Measurements from ENCODE around the gene MGAT5. TPM values are rescaled to one million over a fixed set of nuclear protein-coding genes. Genes with fewer than 3 reads are reported as not detected.

The MGAT5 gene
- total RNA-seq, 1 donor from 2014 or later = 25.8 TPM

DNA sequence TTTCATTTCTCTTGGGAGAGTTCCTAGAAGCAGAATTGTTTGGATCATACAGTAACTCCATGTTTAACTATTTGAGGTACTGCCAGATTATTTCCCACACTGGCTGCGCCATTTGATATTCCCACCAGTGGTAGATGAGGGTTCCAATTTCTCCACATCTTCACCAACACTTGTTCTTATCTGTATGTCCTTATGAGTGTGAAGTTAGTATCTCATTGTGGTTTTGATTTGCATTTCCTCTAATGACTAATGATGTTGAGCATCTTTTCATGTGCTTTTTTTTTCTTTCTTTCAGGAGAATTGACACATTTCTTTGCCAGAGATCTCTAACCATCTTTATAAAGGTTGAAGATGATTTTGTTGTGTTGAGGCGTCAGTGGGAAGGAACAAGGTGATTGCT, 4.1 kb upstream of the MGAT5 start:
- intact Hi-C loops (cut with micrococcal nuclease) = loop anchor here (1.0 to 5.0 kb wide), 9 partner anchors 16 to 803 kb away; partner anchors contain the start of gene RAB3GAP1
- peaks cover 81% of the 10 kb centered on the region for H3K4me1 Mint-ChIP-seq (ENCODE audit: low read depth)
- H3K27ac Mint-ChIP-seq = peak overlapping the region; percentile 25
- peaks cover 9% of the 10 kb centered on the region for H3K36me3 Mint-ChIP-seq (ENCODE audit: low read depth)
- peaks cover 15% of the 10 kb centered on the region for H3K27me3 Mint-ChIP-seq (ENCODE audit: insufficient read depth)
- no peaks in the 10 kb centered on the region for H3K9me3 Mint-ChIP-seq
- DNase-seq (ENCODE audit: low spot score) = no peak
- peak overlapping the region; percentile 9 for H3K4me3 Mint-ChIP-seq

DNA sequence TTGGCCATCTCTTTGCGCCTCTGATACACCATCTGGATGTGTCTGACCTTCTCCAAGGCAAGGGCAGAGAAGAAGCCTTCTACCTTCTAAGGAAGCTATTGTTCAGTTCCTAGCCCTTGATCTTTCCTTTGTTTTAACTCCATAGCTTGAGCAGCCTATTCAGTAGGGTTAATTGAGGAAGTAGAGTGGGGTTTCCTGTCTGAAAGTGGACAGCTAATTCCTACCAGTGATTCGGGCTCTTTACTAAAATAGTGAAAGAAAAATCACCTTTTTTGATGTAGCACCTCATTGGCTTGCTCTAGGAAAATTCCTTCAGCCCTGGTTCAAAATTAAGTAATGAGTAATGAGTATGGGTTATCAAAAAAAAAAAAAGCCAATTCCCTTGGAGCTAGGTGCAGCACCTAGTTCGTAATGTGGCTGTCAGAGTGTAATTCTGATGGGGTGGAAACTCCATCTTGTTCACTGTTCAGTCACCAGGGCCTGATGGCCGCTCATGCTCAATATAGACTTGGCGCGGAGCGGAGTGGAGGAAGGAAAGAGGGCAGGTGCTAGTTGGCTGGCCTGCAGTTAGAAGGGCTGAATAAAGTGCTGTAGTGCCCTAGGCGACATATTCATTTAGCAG, 2.9 kb upstream of the MGAT5 start:
- intact Hi-C loops (cut with micrococcal nuclease) = loop anchor here (1.0 to 5.0 kb wide), 6 partner anchors 18 to 802 kb away; partner anchors contain the start of gene RAB3GAP1
- Mint-ChIP-seq H3K4me3 (no peak overlapping the region), H3K9me3 (no peaks in the 10 kb centered on the region), H3K27me3 (ENCODE audit: insufficient read depth) (peaks cover 19% of the 10 kb centered on the region), H3K27ac (peak overlapping the region; percentile 16), H3K36me3 (ENCODE audit: low read depth) (peaks cover 15% of the 10 kb centered on the region), H3K4me1 (ENCODE audit: low read depth) (peaks cover 72% of the 10 kb centered on the region)
- DNase-seq (ENCODE audit: low spot score) = no peak

DNA sequence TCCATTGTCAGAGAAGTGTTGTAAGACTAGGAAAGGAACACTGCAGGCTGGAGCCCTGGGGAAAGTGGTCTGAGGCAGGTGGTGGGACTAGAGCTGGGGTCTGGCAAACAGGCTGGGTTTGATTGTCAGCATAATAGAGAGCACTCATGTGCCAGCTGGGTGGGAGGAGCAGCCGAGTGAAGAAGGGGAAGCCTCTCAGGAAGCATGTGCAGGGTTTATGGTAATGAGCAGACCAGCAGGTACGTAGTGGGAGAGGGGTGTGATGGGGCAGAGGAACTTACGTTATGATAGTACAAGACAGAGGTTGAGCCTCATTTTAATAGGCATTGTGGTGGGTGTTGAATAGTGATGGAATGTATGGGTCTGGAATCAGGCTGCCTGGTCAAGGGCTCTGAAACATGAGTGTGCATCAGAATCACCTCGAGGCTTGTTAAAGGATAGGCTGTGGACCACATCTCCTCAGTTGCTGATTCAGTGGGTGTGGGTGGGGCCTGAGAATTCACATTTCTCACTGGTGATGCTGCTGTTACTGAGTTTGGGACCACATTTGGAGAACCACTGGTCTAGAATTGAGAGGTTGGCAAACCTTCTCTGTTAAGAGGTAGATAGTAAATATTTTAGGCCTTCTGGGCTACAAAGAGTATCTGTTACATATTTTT, 1.7 kb upstream of the MGAT5 start:
- no peak for DNase-seq (ENCODE audit: low spot score)
- Mint-ChIP-seq H3K36me3 (ENCODE audit: low read depth) (peaks cover 15% of the 10 kb centered on the region), H3K27ac (no peak overlapping the region), H3K4me3 (no peak overlapping the region), H3K27me3 (ENCODE audit: insufficient read depth) (peaks cover 21% of the 10 kb centered on the region), H3K9me3 (no peaks in the 10 kb centered on the region), H3K4me1 (ENCODE audit: low read depth) (peaks cover 61% of the 10 kb centered on the region)
- intact Hi-C loops (cut with micrococcal nuclease) = loop anchor here (2.0 to 5.0 kb wide), 3 partner anchors 19 to 370 kb away; no protein-coding TSS in a partner anchor

DNA sequence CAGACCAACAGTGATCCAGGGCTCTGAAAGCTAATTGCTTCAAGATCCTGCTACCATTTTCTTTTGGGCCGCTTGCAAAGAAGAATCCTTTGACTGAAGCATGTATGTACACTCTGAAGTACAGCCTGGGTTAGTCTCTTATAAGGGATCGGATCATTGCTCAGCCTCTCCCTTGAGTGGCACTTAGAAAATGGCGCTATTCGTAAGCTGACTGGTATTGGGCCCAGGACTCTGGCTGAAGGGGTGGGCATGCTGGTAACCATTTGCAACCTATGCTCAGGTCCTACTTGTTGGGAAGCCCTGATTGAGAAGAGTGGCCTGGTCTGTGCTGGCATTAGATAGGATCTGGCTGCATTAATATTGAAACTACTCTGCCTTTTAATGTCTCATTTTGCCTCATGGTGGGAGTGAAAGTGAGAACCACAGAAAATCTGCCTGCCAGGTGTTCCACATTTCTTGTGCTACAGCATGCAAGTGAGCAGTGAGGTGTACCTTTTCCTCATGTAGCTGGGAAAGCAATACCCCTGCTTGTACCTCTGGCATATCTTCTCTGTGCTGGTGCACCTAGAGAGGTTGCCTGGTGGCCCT, 661 bp upstream of the MGAT5 start:
- H3K9me3 Mint-ChIP-seq = no peaks in the 10 kb centered on the region

DNA sequence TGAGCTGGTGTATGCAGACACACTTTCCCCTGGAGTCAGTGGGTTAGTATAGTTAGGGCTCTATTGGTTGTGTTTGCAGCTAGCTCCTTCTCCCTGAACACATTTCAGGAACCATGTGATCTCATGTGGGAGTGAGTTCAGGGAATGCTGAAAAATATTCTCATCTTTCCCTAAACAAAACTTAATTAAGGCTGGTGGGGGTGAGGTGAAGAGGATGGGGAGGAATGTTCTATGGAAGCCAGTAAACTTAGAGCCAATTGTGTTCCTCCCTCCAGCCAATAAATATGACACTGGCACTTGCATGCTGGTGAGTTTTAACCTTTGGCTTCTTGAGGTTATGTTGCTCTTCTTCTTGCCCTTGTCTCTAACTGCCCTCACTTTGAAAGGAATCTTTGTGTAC, 952 bp downstream of the MGAT5 start:
- H3K36me3 Mint-ChIP-seq (ENCODE audit: low read depth) = peaks cover 16% of the 10 kb centered on the region
- peaks cover 65% of the 10 kb centered on the region for H3K4me1 Mint-ChIP-seq (ENCODE audit: low read depth)
- H3K4me3 Mint-ChIP-seq = no peak overlapping the region
- no peak overlapping the region for H3K27ac Mint-ChIP-seq
- peaks cover 21% of the 10 kb centered on the region for H3K27me3 Mint-ChIP-seq (ENCODE audit: insufficient read depth)
- intact Hi-C loops (cut with micrococcal nuclease) = loop anchor here (5.0 kb wide), 1 partner anchor 367 kb away; no protein-coding TSS in a partner anchor
- H3K9me3 Mint-ChIP-seq = no peaks in the 10 kb centered on the region
- no peak for DNase-seq (ENCODE audit: low spot score)

More for the DNA sequence above, 661 bp upstream of the MGAT5 start:
- Mint-ChIP-seq H3K4me3 (no peak overlapping the region), H3K27me3 (ENCODE audit: insufficient read depth) (peaks cover 20% of the 10 kb centered on the region), H3K4me1 (ENCODE audit: low read depth) (peaks cover 58% of the 10 kb centered on the region), H3K36me3 (ENCODE audit: low read depth) (peaks cover 15% of the 10 kb centered on the region), H3K27ac (no peak overlapping the region)
- intact Hi-C loops (cut with micrococcal nuclease) = loop anchor here (1.0 to 5.0 kb wide), 4 partner anchors 18 to 369 kb away; no protein-coding TSS in a partner anchor
- DNase-seq (ENCODE audit: low spot score) = no peak

DNA sequence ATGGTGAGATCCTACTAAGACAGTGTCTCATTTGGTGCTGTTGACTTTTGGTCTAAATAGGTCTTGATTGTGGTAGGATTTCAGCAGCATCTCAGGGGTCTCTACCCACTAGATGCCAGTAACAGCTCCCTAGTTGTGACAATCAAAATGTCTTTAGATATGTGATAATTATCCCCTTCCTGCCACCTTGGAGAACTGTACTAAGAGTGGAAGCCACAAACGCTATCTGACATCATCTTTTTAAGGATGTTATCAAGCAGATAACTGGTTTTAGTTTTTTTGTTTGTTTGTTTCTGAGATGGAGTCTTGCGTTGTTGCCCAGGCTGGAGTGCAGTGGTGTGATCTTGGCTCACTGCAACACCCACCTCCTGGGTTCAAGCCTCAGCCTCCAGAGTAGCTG, 3.1 kb downstream of the MGAT5 start:
- DNase-seq (ENCODE audit: low spot score) = no peak
- no peaks in the 10 kb centered on the region for H3K9me3 Mint-ChIP-seq
- intact Hi-C loops (cut with micrococcal nuclease) = no loop called here
- no peak overlapping the region for H3K4me3 Mint-ChIP-seq
- H3K36me3 Mint-ChIP-seq (ENCODE audit: low read depth) = peaks cover 20% of the 10 kb centered on the region
- H3K27ac Mint-ChIP-seq = no peak overlapping the region
- H3K27me3 Mint-ChIP-seq (ENCODE audit: insufficient read depth) = peaks cover 26% of the 10 kb centered on the region
- peaks cover 57% of the 10 kb centered on the region for H3K4me1 Mint-ChIP-seq (ENCODE audit: low read depth)

DNA sequence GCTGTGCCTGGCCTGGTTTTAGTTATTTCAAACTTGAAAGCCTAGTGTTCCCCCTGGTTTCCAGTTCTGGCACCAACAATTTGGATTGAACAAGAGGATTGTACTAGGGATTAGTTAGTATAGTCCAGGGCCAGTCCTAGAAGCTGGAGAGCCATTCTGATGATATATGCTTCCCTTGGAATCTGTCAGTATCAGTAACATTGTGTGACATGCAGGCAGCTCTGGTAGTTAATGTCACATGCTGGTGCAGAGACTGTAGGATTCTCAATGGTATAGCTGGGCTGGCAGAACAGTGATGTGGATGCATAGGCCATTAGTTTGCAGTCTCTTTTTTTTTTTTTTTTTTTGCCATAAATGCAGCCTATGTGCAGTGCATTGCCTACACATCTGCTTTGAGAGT, 3.6 kb downstream of the MGAT5 start:
- Mint-ChIP-seq H3K4me1 (ENCODE audit: low read depth) (peaks cover 52% of the 10 kb centered on the region), H3K27ac (no peak overlapping the region), H3K9me3 (no peaks in the 10 kb centered on the region), H3K27me3 (ENCODE audit: insufficient read depth) (peaks cover 25% of the 10 kb centered on the region), H3K4me3 (no peak overlapping the region), H3K36me3 (ENCODE audit: low read depth) (peaks cover 20% of the 10 kb centered on the region)
- intact Hi-C loops (cut with micrococcal nuclease) = no loop called here
- DNase-seq (ENCODE audit: low spot score) = no peak

DNA sequence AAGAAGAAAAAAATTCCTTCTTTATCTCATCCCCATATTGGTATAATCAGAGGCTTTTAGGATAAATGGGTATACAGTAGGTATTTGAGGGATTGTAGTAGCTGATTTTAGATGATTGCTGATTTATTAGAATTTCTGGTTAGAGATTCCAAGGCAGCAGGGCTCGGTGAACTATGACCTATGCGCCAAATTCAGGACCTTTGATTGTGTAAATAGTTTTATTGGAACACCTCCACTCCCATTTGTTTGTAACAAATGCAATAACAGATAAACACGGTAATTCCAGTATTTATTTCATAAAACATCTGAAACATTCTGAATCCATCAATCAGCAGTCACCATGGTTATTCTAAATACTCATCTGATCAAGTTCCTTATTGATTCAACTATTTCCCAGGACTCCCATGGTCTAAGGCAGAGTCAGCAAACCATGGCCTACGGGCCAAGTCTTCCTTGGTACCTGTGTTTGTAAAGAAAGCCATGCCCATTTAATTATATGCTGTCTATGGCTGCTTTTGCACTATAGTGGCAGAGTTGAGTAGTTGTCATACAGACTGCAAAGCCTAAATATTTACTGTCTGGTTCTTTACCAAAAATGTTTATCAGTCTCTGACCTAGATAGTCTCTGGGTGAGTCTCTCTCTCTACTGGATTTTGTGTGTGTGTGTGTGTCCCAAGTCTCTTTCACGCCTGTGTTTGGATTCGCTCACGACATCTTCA, 4.3 kb downstream of the MGAT5 start:
- no peak for DNase-seq (ENCODE audit: low spot score)
- peaks cover 25% of the 10 kb centered on the region for H3K27me3 Mint-ChIP-seq (ENCODE audit: insufficient read depth)
- peaks cover 52% of the 10 kb centered on the region for H3K4me1 Mint-ChIP-seq (ENCODE audit: low read depth)
- intact Hi-C loops (cut with micrococcal nuclease) = loop anchor here (1.0 kb wide), 1 partner anchor 25 kb away; no protein-coding TSS in a partner anchor
- no peaks in the 10 kb centered on the region for H3K9me3 Mint-ChIP-seq
- H3K4me3 Mint-ChIP-seq = peak overlapping the region; percentile 6
- peaks cover 20% of the 10 kb centered on the region for H3K36me3 Mint-ChIP-seq (ENCODE audit: low read depth)
- H3K27ac Mint-ChIP-seq = no peak overlapping the region

DNA sequence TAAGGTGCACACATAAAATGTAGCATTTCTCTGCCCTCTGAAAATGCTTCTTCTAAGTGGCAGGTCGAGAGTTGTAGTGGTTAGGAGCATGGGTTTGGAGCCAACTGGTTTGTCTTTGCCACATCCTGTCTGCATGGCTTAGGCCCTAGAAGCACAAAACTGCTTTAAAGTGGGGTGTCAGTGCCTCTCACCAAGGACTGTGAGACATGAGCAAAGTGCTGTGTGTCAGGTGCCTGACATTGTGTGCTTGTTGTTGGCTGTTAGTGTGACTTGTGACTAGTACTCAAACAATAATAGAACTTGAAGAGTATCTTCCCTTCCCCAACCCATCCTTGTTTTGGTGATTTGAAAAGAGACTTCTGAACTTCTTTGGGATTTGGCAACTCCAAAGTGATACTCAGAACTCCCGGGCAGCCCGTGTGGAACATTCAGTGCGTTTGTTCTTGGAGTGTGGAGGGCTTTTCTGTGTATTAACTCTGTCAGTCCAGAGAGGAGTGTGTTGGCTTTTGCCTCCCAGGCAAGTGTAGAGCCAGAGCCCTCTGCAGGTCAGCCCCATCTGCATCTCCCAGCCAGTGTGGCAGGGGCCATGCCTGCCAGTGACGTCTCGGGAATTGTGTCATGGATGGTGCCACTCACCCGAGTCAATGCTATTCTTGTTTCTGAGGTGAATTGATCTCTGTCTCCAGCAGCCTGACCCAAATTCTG, 5.0 kb downstream of the MGAT5 start:
- no peaks in the 10 kb centered on the region for H3K9me3 Mint-ChIP-seq
- peaks cover 17% of the 10 kb centered on the region for H3K36me3 Mint-ChIP-seq (ENCODE audit: low read depth)
- H3K4me1 Mint-ChIP-seq (ENCODE audit: low read depth) = peaks cover 45% of the 10 kb centered on the region
- peaks cover 23% of the 10 kb centered on the region for H3K27me3 Mint-ChIP-seq (ENCODE audit: insufficient read depth)
- DNase-seq (ENCODE audit: low spot score) = peak; percentile 49
- H3K27ac Mint-ChIP-seq = no peak overlapping the region
- H3K4me3 Mint-ChIP-seq = peak overlapping the region; percentile 6
- intact Hi-C loops (cut with micrococcal nuclease) = loop anchor here (1.0 kb wide), 1 partner anchor 24 kb away; no protein-coding TSS in a partner anchor

DNA sequence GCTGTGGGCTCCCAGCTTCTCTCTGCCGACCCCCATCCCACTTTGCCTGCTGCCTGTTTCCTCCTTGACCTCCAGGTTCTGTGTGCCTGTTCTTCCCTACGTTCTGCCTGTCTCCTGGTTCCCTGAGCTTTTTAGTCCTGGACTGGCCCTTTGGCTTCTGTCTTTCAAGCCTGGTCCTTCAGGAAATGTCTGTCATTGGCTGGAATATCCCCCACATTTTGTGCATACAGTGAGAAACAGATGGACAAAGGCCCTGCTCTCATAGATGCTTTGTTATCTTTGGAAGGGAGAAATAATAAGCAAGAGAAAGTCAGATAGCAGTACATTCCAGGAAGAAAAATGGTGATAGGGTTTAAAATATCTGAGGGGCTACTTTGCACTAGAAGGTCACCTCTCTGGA, 5.7 kb downstream of the MGAT5 start:
- no peak overlapping the region for H3K4me3 Mint-ChIP-seq
- intact Hi-C loops (cut with micrococcal nuclease) = no loop called here
- peaks cover 13% of the 10 kb centered on the region for H3K36me3 Mint-ChIP-seq (ENCODE audit: low read depth)
- no peak for DNase-seq (ENCODE audit: low spot score)
- H3K9me3 Mint-ChIP-seq = no peaks in the 10 kb centered on the region
- peaks cover 41% of the 10 kb centered on the region for H3K4me1 Mint-ChIP-seq (ENCODE audit: low read depth)
- no peak overlapping the region for H3K27ac Mint-ChIP-seq
- peaks cover 20% of the 10 kb centered on the region for H3K27me3 Mint-ChIP-seq (ENCODE audit: insufficient read depth)

DNA sequence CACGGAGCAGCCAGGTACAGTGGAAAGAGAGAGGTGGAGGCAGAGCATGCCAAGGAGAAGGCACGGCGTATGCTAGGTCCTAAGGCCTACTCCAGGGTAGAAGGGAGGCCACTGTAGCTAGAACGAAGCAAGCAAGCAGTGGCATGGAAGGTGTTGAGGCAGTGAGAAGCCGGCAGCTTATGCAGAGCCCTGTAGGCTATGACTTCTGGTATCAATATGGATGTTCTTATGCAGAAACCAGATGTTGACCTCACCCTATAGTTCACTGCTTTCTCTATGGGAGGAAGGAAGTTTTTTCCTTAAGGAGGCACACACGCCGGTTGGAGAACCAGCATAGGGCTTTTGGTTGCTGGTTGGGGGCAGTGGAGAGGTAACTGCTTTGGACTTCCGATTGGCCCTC, 6.1 kb downstream of the MGAT5 start:
- DNase-seq (ENCODE audit: low spot score) = no peak
- no peaks in the 10 kb centered on the region for H3K9me3 Mint-ChIP-seq
- H3K4me1 Mint-ChIP-seq (ENCODE audit: low read depth) = peaks cover 41% of the 10 kb centered on the region
- no peak overlapping the region for H3K27ac Mint-ChIP-seq
- H3K4me3 Mint-ChIP-seq = no peak overlapping the region
- peaks cover 16% of the 10 kb centered on the region for H3K27me3 Mint-ChIP-seq (ENCODE audit: insufficient read depth)
- intact Hi-C loops (cut with micrococcal nuclease) = no loop called here
- peaks cover 9% of the 10 kb centered on the region for H3K36me3 Mint-ChIP-seq (ENCODE audit: low read depth)

DNA sequence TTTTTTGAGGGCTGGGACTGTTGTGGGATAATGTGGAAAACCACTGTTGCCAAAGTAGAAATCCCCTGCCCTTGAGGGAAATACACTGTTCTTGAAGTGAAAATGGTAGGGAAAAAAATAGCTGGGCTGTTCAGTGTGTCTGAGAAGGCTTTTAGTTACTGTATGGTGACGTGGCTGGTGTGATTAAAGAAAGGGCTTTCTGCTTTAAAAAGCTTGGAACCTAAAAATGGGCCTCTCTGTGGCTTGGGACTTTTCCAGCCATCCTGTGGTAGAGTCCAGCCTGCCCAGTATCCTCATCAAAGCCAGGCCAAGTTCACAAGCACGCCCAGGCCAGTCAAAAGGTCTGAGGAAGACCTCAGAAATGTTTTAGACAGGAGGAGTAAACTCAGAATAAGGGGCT, 6.8 kb downstream of the MGAT5 start:
- H3K27me3 Mint-ChIP-seq (ENCODE audit: insufficient read depth) = peaks cover 17% of the 10 kb centered on the region
- H3K36me3 Mint-ChIP-seq (ENCODE audit: low read depth) = peaks cover 5% of the 10 kb centered on the region
- DNase-seq (ENCODE audit: low spot score) = no peak
- H3K4me3 Mint-ChIP-seq = no peak overlapping the region
- no peak overlapping the region for H3K27ac Mint-ChIP-seq
- no peaks in the 10 kb centered on the region for H3K9me3 Mint-ChIP-seq
- intact Hi-C loops (cut with micrococcal nuclease) = no loop called here
- H3K4me1 Mint-ChIP-seq (ENCODE audit: low read depth) = peaks cover 41% of the 10 kb centered on the region

Data from activated T-helper 1 cell treated with anti-CD3 and anti-CD28 coated beads, Interleukin-12 subunit alpha, Interleukin-12 subunit beta, Interleukin-2, Interleukin-4 antibody, amounts not matched to agents 30 ng/mL and 10 ng/mL and 1 ng/mL, durations not matched to agents 14 hours and 24 hours and 36 hours (primary cell).